NB4 (cell line): ENCODE data around the gene CCDC33.
"Not testable (repeated sequence)": the region's sequence is repeated elsewhere in the genome, so short reads cannot be mapped to it uniquely, and the experiment has no call there.

Experiments used
- DNase-seq: peaks from one replicate; pipeline ENCODE4 v3.0.0; 2010; ENCODE audit warnings: low read depth
- H3K4me3 ChIP-seq: one replicate; pipeline ENCODE4 v1.5.1; 2011; ENCODE audit warnings: mild to moderate bottlenecking, low read depth, low read length, moderate library complexity
- CTCF ChIP-seq: IDR thresholded peaks from one replicate; pipeline ENCODE4 v1.5.1; 2012; ENCODE audit warnings: low read depth, low read length
- MAX ChIP-seq: IDR thresholded peaks from 2 replicates; pipeline ENCODE4 v1.6.1; 2011; ENCODE audit warnings: low read depth, low read length
- MYC ChIP-seq: IDR thresholded peaks from 2 replicates; pipeline ENCODE4 v1.6.1; 2011; ENCODE audit warnings: low read depth, low read length
- POLR2A ChIP-seq: IDR thresholded peaks from 2 replicates; pipeline ENCODE4 v1.6.1; 2011; ENCODE audit warnings: mild to moderate bottlenecking; ENCODE audit not compliant: insufficient read length; ENCODE audit errors: extremely low read depth

CCDC33 gene

GRCh38 chr15:74352393-74352910 lies 116.3 kb downstream of the CCDC33 start:
- H3K4me3 ChIP-seq = no peak overlapping the region
- DNase-seq = no peak
- TF ChIP-seq MAX = no peak
- no peak for TF ChIP-seq MYC
- no peak for TF ChIP-seq POLR2A
- TF ChIP-seq CTCF = no peak

GRCh38 chr15:74353992-74354391 lies 117.9 kb downstream of the CCDC33 start:
- DNase-seq, H3K4me3 ChIP-seq: not testable (repeated sequence)

- not testable (repeated sequence) for DNase-seq, H3K4me3 ChIP-seq
Observed at GRCh38 chr15:74356050-74356449, 119.9 kb downstream of the CCDC33 start.

- H3K4me3 ChIP-seq, DNase-seq: not testable (repeated sequence)
Observed at GRCh38 chr15:74357514-74357913, 121.4 kb downstream of the CCDC33 start.

GRCh38 chr15:74359376-74359775 lies 123.2 kb downstream of the CCDC33 start:
- H3K4me3 ChIP-seq, DNase-seq: not testable (repeated sequence)

GRCh38 chr15:74360855-74361254 lies 124.7 kb downstream of the CCDC33 start:
- not testable (repeated sequence) for H3K4me3 ChIP-seq, DNase-seq

GRCh38 chr15:74362482-74362881 lies 126.4 kb downstream of the CCDC33 start:
- H3K4me3 ChIP-seq = no peak overlapping the region
- no peak for TF ChIP-seq CTCF
- no peak for TF ChIP-seq MAX
- no peak for TF ChIP-seq POLR2A
- no peak for TF ChIP-seq MYC
- DNase-seq = no peak

- no peak overlapping the region for H3K4me3 ChIP-seq
- TF ChIP-seq CTCF = no peak
- TF ChIP-seq MAX = no peak
- TF ChIP-seq MYC = no peak
- TF ChIP-seq POLR2A = no peak
- no peak for DNase-seq
Observed at GRCh38 chr15:74364936-74365597, 128.9 kb downstream of the CCDC33 start.
